DND-41 (cell line): ENCODE results near the gene THBS3.

Experiments used
- ATAC-seq: fragments of 200-7000 bp; cut with Tn5 transposase; 3 replicates; pipeline ENCODE4 v1.9.1; 2021; ENCODE audit warnings: low read depth; ENCODE audit not compliant: insufficient read depth
- DNase-seq: peaks from one replicate; pipeline ENCODE4 v3.0.0-alpha.2; 2020
- H2AFZ ChIP-seq: 2 replicates; pipeline ENCODE4 v1.6.0; 2012; ENCODE audit warnings: low read depth, low read length
- H3K27ac ChIP-seq: 2 replicates; pipeline ENCODE4 v1.5.1; 2012; ENCODE audit warnings: low read length, inconsistent platforms
- H3K27me3 ChIP-seq: fragments of 200-600 bp; sonication (generic); 2 replicates; pipeline ENCODE4 v1.6.0; 2012; ENCODE audit warnings: low read length, mild to moderate bottlenecking, inconsistent platforms; ENCODE audit not compliant: insufficient read depth, poor library complexity
- H3K36me3 ChIP-seq: 2 replicates; pipeline ENCODE4 v1.5.1; 2012; ENCODE audit warnings: low read length, inconsistent platforms; ENCODE audit not compliant: insufficient read depth
- H3K4me1 ChIP-seq: 2 replicates; pipeline ENCODE4 v1.5.1; 2012; ENCODE audit warnings: mild to moderate bottlenecking, low read length; ENCODE audit not compliant: insufficient read depth
- H3K4me2 ChIP-seq: 2 replicates; pipeline ENCODE4 v1.6.0; 2012; ENCODE audit warnings: mild to moderate bottlenecking, moderate library complexity, low read length, inconsistent platforms; ENCODE audit not compliant: insufficient read depth
- H3K4me3 ChIP-seq, 2 experiments: fragments of 200-600 bp in 1 of 2; shearing (Covaris generic) in 1 of 2; 2 replicates each; pipeline ENCODE4 v1.5.1; 2012 to 2016; ENCODE audit warnings: inconsistent platforms in 2 of 2, low read length in 2 of 2, mild to moderate bottlenecking in 2 of 2, low read depth in 1 of 2, moderate library complexity in 1 of 2
- H3K79me2 ChIP-seq: 2 replicates; pipeline ENCODE4 v1.6.0; 2012; ENCODE audit warnings: low read length, inconsistent platforms; ENCODE audit not compliant: insufficient read depth
- H3K9ac ChIP-seq: 2 replicates; pipeline ENCODE4 v1.6.0; 2012; ENCODE audit warnings: low read depth, mild to moderate bottlenecking, inconsistent platforms, low read length, moderate library complexity
- H3K9me3 ChIP-seq: 2 replicates; pipeline ENCODE4 v1.5.1; 2012; ENCODE audit warnings: low read length, moderate library complexity, mild to moderate bottlenecking, inconsistent platforms; ENCODE audit not compliant: insufficient read depth, severe bottlenecking
- H4K20me1 ChIP-seq: 2 replicates; pipeline ENCODE4 v1.6.0; 2012; ENCODE audit warnings: low read length; ENCODE audit not compliant: insufficient read depth
- EZH2 ChIP-seq: IDR thresholded peaks from 3 replicates; pipeline ENCODE4 v1.6.1; 2012; ENCODE audit warnings: borderline replicate concordance, low read depth, mild to moderate bottlenecking, moderate library complexity, low read length, inconsistent platforms; ENCODE audit not compliant: severe bottlenecking
- TF ChIP-seq, protein P1 (sequence below): IDR thresholded peaks from 2 replicates; pipeline ENCODE4 v1.5.1; 2012; ENCODE audit warnings: borderline replicate concordance, low read length, moderate library complexity, mild to moderate bottlenecking; ENCODE audit not compliant: poor library complexity, severe bottlenecking; ENCODE audit errors: extremely low read depth

Gene THBS3

DNA sequence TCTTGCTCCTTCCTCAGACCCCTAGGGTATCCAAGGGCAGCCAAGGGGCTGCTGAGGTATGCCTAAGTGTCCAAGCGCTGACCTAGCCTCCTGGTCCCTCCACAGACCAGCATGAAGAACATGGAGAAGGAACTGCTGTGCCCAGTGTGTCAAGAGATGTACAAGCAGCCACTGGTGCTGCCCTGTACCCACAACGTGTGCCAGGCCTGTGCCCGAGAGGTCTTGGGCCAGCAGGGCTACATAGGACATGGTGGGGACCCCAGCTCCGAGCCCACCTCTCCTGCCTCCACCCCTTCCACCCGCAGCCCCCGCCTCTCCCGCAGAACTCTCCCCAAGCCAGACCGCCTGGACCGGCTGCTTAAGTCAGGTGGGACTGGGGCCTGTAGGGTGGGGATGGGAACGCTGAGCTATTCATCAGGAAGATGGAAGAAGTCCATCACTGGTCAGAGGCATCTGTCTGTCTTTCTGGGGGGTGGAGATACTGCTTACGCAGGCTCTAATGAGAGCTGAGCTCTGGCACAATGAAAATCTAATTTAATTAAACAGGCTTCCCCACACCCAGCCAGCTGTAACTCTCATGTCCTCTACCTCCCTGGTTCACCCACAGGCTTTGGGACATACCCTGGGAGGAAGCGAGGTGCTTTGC is 32.3 kb downstream of the THBS3 start:
- Histone ChIP-seq H3K9ac (no peak overlapping the region), H3K4me3 (no peak overlapping the region), H3K4me1 (peaks cover 52% of the 10 kb centered on the region), H4K20me1 (no peaks in the 10 kb centered on the region), H3K27me3 (no peaks in the 10 kb centered on the region), H3K27ac (no peak overlapping the region), H3K79me2 (peaks cover 19% of the 10 kb centered on the region), H3K36me3 (peaks cover 18% of the 10 kb centered on the region), H2AFZ (no peak overlapping the region), H3K9me3 (no peaks in the 10 kb centered on the region), H3K4me2 (peak overlapping the region; percentile 81; the same call in 1 of the 2 replicates)
- DNase-seq (no peak), ATAC-seq (no peak)
- TF ChIP-seq EZH2, result no peak
- TF ChIP-seq, protein P1, sequence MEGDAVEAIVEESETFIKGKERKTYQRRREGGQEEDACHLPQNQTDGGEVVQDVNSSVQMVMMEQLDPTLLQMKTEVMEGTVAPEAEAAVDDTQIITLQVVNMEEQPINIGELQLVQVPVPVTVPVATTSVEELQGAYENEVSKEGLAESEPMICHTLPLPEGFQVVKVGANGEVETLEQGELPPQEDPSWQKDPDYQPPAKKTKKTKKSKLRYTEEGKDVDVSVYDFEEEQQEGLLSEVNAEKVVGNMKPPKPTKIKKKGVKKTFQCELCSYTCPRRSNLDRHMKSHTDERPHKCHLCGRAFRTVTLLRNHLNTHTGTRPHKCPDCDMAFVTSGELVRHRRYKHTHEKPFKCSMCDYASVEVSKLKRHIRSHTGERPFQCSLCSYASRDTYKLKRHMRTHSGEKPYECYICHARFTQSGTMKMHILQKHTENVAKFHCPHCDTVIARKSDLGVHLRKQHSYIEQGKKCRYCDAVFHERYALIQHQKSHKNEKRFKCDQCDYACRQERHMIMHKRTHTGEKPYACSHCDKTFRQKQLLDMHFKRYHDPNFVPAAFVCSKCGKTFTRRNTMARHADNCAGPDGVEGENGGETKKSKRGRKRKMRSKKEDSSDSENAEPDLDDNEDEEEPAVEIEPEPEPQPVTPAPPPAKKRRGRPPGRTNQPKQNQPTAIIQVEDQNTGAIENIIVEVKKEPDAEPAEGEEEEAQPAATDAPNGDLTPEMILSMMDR, result no peak

DNA sequence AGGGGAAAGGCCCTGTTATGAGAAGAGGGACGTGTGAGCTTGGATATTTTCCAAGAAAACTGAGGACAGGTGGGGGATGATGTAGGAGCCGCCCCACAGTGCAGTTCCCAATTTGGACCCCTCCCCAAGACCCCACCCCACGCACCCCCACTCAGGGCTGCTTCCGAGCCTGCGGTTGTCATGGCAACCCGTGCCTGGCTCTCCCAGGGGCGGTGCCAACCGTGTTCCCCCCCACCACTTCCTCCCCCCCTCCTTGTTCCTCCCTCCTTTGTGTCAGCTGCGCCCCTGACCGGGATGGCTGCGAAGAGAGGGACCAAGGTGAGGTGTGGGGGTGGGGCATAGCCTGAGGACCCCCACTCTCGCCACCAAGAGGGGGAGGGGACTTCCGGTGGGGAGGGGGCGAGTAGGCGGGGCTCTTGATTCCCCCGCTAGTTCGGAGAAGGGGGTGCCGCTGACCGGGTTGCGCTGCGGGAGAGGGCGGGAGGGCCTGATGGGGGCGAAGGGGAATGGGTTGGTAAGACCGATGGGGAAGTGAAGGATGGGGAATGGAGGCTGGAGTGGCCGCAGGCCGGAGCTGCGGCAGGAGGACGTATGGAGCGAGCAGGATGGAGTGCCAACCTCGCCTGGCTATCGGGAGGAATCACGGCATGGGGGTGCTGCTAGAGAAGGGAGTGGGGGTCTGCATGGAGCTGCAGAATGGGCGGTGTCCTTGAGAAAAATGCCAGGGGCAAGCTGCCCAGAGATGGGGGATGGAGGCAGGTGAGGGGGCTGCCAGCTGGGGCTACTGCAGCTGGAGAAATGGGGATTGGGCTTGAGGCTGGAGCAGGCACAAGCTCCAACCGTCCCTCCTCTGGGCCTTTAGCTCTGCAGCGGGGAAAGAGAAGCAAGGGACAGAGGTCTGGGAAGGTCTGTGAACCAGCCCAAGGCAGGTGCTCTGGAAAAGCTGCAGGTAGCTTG is 33.1 kb downstream of the THBS3 start:
- peak overlapping the region; percentile 88 for H2AFZ ChIP-seq
- peak overlapping the region; percentile 41; the same call in 1 of the 2 replicates for H3K27ac ChIP-seq
- H3K4me1 ChIP-seq, result peaks cover 52% of the 10 kb centered on the region
- H3K36me3 ChIP-seq, result peaks cover 23% of the 10 kb centered on the region
- no peaks in the 10 kb centered on the region for H3K27me3 ChIP-seq
- ATAC-seq (peak; percentile 7; the same call in 1 of the 3 replicates), DNase-seq (peak; percentile 73)
- H3K9ac ChIP-seq, result peak overlapping the region; percentile 86
- peak overlapping the region in 1 of 2 experiments; percentile 79; a peak in 2 of 4 replicates for H3K4me3 ChIP-seq
- TF ChIP-seq EZH2, result no peak
- TF ChIP-seq, protein P1, result no peak
- peak overlapping the region; percentile 81 for H3K4me2 ChIP-seq
- H3K9me3 ChIP-seq, result no peaks in the 10 kb centered on the region
- no peaks in the 10 kb centered on the region for H4K20me1 ChIP-seq
- H3K79me2 ChIP-seq, result peaks cover 19% of the 10 kb centered on the region

DNA sequence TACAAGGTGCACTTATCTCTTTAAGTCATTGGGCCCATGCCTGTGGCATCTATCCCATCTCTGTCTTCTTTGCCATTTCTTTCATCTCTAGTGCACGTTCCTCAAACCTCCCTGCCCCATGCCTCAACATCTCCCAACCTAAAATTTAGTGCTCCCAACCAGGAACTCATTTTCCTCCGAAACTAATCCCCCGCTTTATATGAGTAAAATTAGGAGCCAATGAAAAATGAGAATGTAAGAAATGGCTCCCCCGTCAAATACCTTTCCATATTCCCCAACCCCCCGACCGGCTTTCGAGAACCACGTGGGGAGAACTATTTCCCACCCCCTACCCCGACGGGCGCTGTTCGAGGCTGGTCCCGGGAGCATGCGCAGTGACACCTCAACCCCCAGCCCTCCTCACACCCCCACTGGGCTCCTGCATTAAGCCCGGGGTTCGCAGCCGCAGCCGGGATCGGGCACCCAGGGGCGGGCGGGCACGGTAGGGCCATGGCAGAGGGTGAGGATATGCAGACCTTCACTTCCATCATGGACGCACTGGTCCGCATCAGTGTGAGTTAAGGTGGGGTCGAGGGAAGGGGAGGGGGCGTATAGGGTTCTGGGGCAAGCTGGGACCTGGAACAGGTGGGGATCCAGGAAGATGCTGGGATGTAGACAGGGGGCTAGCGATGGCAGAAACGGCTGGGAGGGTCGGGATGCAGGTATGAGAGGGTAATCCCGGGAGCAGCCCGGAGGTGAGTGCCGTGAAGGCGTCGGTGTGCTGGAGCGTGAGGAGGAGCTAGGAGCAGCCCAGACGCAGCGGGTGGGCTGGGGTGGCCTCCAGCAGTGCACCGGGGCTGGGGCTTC is 34.0 kb downstream of the THBS3 start, which contains the start of gene TRIM46:
TRIM46 (plus strand) TSS at position 372 of the 846 bp plus-strand sequence; CDS start at position 490, 118 bp downstream.
- peaks cover 19% of the 10 kb centered on the region for H3K79me2 ChIP-seq
- peak within 1 kb of the TSS; percentile 81 for H3K4me2 ChIP-seq
- H4K20me1 ChIP-seq, result no peaks in the 10 kb centered on the region; the same call in 1 of the 2 replicates
- DNase-seq (peak; percentile 79), ATAC-seq (peak; percentile 34)
- TF ChIP-seq, protein P1, result no peak
- no peaks in the 10 kb centered on the region for H3K27me3 ChIP-seq
- H3K9ac ChIP-seq, result peak within 1 kb of the TSS; percentile 86
- H3K4me3 ChIP-seq, result peak within 1 kb of the TSS; percentile 42 to 79; a peak in 3 of 4 replicates
- peak within 1 kb of the TSS; percentile 93 for H3K27ac ChIP-seq
- H3K36me3 ChIP-seq, result peaks cover 32% of the 10 kb centered on the region
- H2AFZ ChIP-seq, result peak within 1 kb of the TSS; percentile 88
- H3K4me1 ChIP-seq, result peaks cover 52% of the 10 kb centered on the region
- no peaks in the 10 kb centered on the region for H3K9me3 ChIP-seq
